GM19099 (cell line): ENCODE data around the gene MBTPS1.

Experiments used
- POLR2A ChIP-seq: IDR thresholded peaks from 3 replicates; pipeline ENCODE4 v1.6.1; 2011; ENCODE audit warnings: low read depth; ENCODE audit not compliant: insufficient read length; ENCODE audit errors: extremely low read depth

MBTPS1 gene

DNA sequence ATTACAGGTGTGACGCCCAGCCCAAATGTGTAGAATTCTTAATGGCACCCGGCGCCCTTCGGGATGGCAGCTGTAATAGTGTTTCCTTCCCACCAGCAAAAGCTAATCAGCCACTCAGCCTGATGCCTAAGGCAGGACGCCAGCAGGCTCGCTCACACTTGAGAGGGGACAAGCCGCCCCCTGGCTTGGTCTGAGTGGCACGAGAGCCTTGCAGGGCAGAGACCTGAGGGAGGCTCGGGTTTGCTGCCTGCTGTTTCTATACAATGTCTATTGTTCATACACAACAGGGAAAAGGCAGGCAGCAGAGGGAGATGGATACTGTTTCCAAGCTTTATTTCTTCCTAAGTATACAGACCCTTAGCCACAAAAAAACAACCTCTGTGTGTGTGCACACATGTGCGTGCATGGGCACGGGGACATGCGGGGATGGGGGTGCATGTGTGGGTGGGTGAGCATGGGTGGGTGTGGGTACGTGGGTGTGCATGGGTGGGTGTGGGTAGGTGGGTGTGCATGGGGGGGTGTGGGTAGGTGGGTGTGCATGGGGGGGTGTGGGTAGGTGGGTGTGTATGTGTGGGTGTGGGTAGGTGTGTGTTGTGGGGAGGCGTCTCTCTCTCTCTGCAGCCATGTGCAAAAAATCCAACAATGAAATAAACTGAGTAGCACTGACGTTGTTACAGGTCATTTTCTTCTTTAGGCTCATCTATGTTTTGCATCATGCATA lies 84.1 kb downstream of the MBTPS1 start:
- TF ChIP-seq POLR2A: no peak

DNA sequence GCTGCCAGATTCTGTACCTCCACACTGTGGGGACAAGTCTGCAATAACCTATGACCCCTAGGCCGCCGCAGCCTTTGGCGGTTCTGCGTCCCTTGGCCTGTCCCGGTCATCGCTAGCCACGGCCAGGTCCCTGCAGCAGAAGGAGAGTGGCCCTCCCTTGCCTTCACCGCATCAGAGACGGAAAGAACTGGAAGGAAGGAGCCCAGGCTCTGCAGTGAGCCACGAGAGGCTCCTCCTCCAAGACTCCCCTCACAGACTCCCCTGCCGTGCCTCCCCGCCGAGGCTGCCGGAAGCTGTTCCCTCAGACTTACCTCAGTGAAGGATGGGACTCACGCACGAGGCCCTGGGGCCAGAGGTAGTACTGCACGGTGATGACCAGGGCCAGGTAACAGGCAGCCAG lies 85.2 kb downstream of the MBTPS1 start:
- no peak for TF ChIP-seq POLR2A

DNA sequence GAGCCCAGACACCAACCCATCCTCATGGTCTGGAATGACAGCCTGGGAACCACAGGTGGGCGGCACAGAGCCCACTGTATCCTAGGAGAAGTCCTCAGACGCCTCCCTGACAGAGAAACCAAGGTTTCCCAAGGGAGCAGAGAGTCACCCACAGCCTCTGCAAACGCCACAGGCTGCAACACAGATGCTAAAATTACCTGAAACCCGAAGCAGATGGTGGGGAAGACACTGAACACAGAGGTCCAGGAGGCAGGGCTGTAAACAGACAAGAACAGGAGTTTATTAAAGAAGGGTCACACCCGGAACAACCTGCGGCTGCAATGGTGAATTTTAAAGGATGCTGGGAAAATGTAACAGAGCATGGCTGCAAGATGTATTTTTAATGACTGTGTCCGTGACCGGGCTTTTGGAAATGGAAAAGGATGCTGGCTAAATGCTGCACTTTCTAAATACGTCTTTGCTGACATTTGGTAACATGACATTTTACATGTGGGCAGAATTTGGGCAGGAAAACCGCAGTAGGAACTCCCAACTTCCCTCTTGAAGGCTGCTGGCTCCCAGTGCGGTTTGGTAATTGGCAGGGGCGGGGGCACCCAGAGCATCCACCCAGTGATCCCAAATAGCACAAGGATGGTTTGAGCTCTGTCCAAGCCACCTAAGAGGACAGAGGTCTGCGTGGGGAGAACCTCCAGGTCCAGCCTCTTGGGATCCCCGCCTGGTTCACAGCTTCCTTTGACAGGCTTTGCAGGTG lies 87.3 kb downstream of the MBTPS1 start:
- TF ChIP-seq POLR2A: no peak

DNA sequence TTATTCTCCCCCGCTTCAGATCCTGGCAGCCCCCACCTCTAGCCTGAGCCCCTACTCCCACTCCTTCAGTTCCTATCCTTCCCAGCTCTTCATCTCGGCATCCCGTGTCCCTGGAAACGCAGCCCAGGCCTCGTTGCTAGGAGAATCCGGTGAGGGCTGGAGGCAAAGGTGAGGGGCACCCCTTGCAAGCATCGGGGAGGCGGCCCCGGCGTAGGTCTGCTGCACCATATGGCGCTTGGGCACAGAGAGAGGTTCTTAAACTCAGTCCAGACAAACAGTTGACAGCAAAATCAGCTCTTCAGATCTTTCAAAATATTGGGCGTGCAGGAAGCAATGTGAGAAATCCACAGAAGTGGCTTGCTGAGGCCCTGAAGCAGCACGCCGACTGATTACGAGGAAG lies 89.1 kb downstream of the MBTPS1 start:
- no peak for TF ChIP-seq POLR2A

DNA sequence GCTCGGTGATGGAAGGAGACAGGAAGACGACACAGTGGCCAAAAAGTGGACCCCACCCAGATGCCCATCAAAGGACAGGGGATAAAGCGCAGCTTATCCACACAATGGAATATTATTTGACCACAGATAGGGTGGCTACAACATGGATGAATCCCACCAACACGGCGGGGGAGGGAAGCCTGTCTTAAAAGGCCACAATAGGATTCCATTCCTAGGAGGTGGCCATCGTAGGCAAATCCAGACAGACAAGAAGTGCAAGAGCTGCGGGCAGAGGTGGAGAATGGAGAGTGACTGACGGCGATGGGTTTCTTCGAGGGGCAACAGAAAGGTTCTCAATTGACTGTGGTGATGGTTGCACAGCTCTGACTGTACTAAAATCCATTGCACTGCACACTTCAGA lies 90.1 kb downstream of the MBTPS1 start:
- no peak for TF ChIP-seq POLR2A

DNA sequence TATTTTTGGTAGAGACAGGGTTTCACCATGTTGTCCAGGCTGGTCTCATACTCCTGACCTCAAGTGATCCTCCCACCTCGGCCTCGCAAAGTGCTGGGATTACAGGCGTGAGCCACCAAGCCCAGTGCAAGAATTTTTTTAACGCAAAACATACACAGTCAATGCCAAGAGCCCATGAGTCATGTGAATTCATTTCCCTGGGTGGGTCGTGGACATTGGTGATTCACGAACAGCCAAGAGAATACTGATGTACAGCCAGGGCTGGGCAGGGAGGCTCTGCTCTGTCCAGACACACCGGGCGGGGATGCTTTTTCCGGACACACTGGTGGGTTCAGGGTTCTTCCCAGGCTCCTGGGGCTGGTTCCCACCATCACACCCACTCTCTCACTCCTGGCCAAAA lies 91.9 kb downstream of the MBTPS1 start:
- no peak for TF ChIP-seq POLR2A

DNA sequence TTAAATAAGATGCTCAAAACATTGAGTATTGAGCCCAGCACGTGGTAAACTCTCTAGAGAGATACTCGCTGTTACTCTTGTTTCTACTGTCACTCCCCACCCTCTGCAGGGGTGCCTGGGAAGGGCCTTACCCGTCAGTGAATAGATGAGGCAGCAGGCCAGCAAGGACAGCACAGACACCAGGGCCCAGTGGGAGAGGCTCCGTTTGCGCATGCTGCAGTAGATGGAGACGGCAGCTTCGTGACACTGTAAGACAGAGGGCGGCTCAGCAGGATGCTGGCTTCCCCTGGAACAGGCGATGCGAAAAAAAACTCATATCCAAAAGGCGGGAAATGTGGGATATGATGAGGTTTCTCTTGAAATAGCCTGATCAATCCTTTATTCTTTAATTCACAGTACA lies 94.1 kb downstream of the MBTPS1 start:
- TF ChIP-seq POLR2A: no peak

DNA sequence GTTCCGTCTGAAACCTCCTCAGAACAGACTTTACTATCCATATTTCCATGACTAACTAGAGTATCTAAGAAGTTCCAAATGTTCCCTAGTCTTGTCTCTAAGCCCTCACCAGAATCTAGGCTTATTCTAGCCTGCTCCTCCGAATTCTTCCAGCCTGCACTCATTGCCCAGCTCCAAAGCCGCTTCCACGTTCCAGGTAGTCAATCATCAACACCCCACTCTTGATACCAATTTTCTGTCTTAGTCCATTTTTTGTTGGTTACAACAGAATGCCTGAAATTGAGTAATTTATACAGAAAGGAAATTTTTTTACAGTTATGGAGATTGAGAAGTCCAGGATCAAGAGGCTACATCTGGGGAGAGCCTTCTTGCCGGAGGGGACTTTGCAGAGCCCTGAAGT lies 95.3 kb downstream of the MBTPS1 start:
- TF ChIP-seq POLR2A: no peak

DNA sequence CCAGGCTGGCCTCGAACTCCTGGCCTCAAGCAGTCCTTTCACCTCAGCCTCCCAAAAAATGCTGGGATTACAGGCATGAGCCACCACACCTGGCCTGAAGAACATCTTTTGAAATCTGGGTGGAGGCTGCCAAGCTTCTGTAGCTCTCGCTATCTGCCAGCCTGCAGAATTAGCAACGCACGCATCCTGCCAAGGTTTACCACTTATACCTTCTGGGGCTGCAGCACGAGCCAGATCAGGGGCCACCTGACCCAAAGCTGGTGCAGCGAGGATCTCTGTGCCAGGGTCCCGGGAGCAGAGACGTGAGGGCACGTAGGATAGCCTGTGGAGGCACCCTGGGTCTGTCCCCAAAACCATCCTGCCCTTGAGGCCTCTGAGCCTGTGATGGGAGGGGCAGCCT lies 96.4 kb downstream of the MBTPS1 start:
- TF ChIP-seq POLR2A: no peak

DNA sequence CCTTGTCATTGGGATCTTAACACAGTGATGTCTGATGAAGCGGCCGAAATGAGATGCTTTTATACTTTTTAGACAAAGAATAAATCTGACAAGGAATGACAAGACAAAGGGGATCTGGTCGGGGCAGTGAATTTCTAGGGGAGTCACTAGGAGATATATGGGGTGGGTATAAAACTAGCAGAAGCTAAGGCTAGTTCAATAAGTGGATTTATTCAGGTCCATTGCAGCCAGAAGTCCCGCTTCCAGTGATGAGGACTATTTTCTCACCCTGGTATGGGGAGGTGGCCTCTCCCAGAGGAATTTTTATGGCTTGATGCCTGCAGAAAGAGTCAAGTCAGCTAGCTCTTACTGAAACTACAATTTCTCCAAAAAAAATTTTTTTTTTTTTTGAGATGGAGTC lies 98.0 kb downstream of the MBTPS1 start:
- no peak for TF ChIP-seq POLR2A

DNA sequence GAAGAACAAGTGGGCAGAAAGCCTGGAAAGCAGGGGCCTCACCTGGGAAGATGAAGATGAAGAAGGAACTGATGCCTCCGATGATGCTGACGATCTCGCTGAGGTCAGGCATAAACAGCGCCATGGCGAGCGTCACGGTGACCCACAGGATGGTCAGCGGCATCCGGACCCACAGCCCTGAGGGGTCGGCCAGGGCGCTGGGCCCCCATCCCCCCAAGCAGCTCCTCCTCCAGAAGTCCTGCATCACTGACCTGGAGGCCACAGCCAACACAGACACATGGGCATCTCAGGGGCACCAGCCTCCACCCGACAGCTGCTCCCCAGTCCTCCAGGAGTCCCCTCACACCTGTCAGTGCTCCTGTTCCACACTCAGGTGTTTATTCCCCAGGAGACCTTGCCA lies 100.3 kb downstream of the MBTPS1 start:
- no peak for TF ChIP-seq POLR2A

DNA sequence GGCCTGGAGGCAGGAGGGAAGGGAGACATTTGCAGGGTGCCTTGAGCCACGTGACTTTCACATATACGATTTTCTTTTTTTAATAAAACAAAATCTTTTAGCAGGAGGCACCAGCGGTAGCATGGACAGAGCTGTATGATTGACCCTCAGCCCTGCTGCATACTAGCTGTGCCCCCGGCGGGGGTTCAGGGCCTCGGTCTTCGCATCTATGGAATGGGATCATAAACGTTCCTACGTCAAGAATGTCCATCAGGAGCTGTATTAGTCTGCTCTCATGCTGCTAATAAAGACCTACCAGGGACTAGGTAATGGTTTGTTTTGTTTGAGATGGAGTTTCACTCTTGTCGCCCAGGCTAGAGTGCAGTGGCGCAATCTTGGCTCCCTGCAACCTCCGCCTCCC lies 101.3 kb downstream of the MBTPS1 start:
- TF ChIP-seq POLR2A: no peak

DNA sequence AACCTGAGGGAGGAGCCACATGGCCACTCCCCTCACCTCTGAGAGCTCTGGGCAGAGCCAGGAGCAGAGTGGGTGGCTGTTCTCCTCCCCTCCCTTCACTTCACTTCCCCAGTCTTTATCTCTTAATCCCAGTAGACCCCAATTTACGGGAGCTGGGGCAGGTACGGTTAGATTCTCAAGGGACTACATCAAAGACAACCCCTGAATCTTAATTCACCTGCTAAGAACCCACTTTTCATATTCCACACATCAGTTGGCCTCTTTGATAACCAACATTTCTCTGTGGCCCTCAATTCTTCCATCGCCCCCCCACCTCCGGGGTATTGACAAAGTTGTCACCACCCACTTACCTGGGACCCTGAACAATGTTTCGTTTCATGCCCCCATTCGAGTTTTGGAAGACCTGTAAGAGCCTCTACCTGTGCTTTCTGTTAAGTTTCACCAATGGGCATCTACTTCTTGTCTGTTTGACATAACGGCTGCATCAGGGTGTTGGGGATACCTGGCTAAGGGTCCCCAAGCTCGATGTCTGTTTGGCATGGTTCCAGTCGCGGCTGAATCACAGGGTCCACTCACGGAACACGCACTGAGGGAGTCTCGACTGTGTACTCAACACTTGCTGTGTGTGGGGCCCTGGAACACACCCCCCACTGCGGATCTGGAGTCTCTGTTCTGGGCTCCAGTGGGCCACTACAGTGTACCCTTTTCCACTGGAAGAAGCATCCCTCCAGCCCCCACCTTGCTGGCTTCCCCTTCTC lies 102.0 kb downstream of the MBTPS1 start:
- TF ChIP-seq POLR2A: no peak

DNA sequence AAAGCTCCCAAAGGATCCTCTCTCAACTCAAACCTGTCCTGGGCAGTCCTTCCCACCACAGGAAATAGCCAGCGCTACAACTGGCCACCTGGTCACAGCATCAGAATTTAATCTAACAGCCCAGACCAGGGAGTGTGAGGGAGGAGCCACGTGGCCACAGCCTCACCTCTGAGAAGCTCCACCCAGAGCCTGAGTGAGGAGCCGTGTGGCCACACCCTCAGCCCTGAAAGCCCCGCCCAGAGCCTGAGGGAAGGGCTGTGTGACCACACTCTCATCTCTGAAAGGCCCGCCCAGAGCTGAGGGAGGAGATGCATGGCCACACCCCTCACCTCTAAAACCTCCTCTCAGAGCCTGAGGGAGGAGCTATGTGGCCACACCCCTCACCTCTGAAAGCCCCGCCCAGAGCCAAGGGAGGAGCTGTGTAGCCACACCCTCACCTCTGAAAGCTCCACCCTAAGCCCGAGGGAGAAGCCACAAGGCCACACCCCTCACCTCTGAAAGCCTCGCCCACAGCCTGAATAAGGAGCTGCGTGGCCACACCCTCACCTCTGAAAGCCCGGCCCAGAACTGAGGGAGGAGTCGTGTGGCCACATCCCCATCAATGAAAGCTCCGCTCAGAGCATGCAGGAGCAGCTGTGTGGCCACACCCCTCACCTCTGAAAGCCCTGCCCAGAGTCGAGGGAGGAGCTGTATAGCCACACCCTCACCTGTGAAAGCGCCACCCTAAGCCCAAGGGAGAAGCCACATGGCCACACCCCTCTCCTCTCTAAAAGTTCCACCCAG lies 102.8 kb downstream of the MBTPS1 start:
- TF ChIP-seq POLR2A: no peak

DNA sequence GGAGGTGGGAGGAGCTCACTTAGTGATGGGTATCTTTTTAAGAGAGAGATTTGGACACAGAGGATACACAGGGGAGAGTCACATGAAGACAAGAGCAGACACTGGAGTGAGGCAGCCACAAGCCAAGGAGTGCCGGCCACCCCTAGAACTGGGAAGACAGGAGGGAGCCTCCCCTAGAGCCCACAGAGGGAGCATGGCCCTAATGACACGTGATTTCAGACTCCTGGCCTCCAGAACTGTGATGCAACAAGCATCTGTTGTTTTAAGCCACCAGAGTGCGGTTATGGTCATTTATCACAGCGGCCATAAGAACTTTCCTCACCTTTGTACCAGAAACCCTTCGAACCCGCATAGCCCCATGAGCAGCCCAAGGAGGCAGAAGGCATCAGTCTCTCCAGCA lies 107.5 kb downstream of the MBTPS1 start:
- TF ChIP-seq POLR2A: no peak

DNA sequence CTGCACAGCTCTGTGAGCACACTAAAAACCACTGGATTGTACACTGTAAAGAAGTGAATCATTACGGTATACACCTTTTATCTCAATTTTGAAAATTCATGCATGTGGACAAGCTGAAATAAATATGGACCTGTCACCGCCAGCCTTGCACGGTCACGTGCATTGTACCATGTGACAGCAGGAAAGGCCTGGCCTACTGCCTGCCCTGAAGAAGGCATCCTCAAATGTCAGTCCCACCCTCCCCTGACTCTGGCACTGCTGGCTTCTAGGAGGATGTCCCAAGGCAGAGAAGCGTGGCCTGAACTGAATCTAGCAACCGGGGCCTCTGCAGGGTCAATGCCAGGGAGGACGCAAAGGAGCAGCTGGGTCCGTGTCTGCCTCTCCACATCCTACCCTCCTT lies 108.8 kb downstream of the MBTPS1 start:
- TF ChIP-seq POLR2A: no peak

DNA sequence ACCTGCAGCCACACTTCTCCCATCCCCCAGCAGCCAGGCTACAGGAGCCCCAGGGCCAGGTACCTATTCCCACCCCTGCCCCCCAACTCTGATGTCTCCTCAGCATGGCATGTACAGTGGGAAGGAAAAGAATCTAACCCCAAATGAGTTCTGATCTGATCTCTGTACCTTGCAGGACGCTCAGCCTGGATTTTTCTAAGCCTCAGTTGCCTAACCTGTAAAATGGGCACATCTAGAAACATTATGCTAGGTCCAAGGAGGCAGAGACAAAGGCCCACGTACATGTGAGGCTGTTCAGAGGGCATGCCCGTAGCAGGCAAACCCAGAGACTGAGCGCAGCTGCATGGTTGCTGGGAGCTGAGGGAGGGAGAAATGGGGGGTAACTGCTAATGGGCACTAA lies 109.2 kb downstream of the MBTPS1 start:
- no peak for TF ChIP-seq POLR2A
